Measurements from ENCODE around the gene GSDMA.

The GSDMA gene

GRCh38 chr17:39935909-39936308 lies 26.9 kb upstream of the GSDMA start:
- H3K4me1 ChIP-seq (ENCODE audit: control insufficient read depth in 1 of 2, insufficient read depth in 2 of 2, low read length in 2 of 2): no peaks in the 10 kb centered on the region
- H3K9ac ChIP-seq (ENCODE audit: low read length): no peak overlapping the region
- no peak overlapping the region for H2AFZ ChIP-seq (ENCODE audit: insufficient read depth, low read length, poor library complexity)
- no peak overlapping the region for H3K23ac ChIP-seq (ENCODE audit: low read length)
- H3K14ac ChIP-seq (ENCODE audit: low read length): no peak overlapping the region
- H3K27me3 ChIP-seq (ENCODE audit: insufficient read depth, low read length): no peaks in the 10 kb centered on the region
- no peak overlapping the region for H2BK120ac ChIP-seq (ENCODE audit: insufficient read depth, low read length, poor library complexity)
- no peaks in the 10 kb centered on the region for H3K36me3 ChIP-seq (ENCODE audit: control insufficient read depth in 1 of 2, insufficient read depth in 2 of 2, low read length in 2 of 2)
- no CpG with 5 or more reads among the region's 3 CpGs for WGBS (ENCODE audit: extremely low coverage, insufficient coverage, insufficient read length)
- no peaks in the 10 kb centered on the region for H3K79me1 ChIP-seq (ENCODE audit: low read length)
- H2BK12ac ChIP-seq (ENCODE audit: low read length): no peak overlapping the region
- no peaks in the 10 kb centered on the region for H3K9me3 ChIP-seq (ENCODE audit: insufficient read depth, low read depth, low read length)
- H3K27ac ChIP-seq (ENCODE audit: low read depth, low read length): no peak overlapping the region
- H3K4me2 ChIP-seq (ENCODE audit: low read length): no peak overlapping the region
- H2AK5ac ChIP-seq (ENCODE audit: low read length): no peak overlapping the region
- H4K91ac ChIP-seq (ENCODE audit: low read depth, low read length): no peak overlapping the region
- no peak overlapping the region for H4K12ac ChIP-seq (ENCODE audit: low read depth, low read length)
- H2BK5ac ChIP-seq (ENCODE audit: low read depth, low read length, poor library complexity): no peak overlapping the region
- no peak overlapping the region for H3K4ac ChIP-seq (ENCODE audit: low read depth, low read length)
- no peak overlapping the region for H4K8ac ChIP-seq (ENCODE audit: low read depth, low read length)
- H3K18ac ChIP-seq (ENCODE audit: low read length): no peak overlapping the region
- DNase-seq: no peak
- H3K79me2 ChIP-seq (ENCODE audit: control insufficient read depth, insufficient read depth, low read length, poor library complexity): no peaks in the 10 kb centered on the region
- H3K4me3 ChIP-seq (ENCODE audit: low read depth, low read length): no peak overlapping the region

GRCh38 chr17:39937447-39937846 lies 25.4 kb upstream of the GSDMA start:
- Histone ChIP-seq H3K4me3 (ENCODE audit: low read depth, low read length) (no peak overlapping the region), H2BK120ac (ENCODE audit: insufficient read depth, low read length, poor library complexity) (no peak overlapping the region), H3K27me3 (ENCODE audit: insufficient read depth, low read length) (no peaks in the 10 kb centered on the region), H3K9me3 (ENCODE audit: insufficient read depth, low read depth, low read length) (no peaks in the 10 kb centered on the region), H4K8ac (ENCODE audit: low read depth, low read length) (no peak overlapping the region), H4K91ac (ENCODE audit: low read depth, low read length) (no peak overlapping the region), H3K4ac (ENCODE audit: low read depth, low read length) (no peak overlapping the region), H2BK5ac (ENCODE audit: low read depth, low read length, poor library complexity) (no peak overlapping the region), H3K14ac (ENCODE audit: low read length) (no peak overlapping the region), H3K79me1 (ENCODE audit: low read length) (no peaks in the 10 kb centered on the region), H4K12ac (ENCODE audit: low read depth, low read length) (no peak overlapping the region), H3K36me3 (ENCODE audit: control insufficient read depth in 1 of 2, insufficient read depth in 2 of 2, low read length in 2 of 2) (no peaks in the 10 kb centered on the region), H3K4me2 (ENCODE audit: low read length) (no peak overlapping the region), H3K9ac (ENCODE audit: low read length) (no peak overlapping the region), H3K18ac (ENCODE audit: low read length) (no peak overlapping the region), H3K4me1 (ENCODE audit: control insufficient read depth in 1 of 2, insufficient read depth in 2 of 2, low read length in 2 of 2) (no peaks in the 10 kb centered on the region), H3K27ac (ENCODE audit: low read depth, low read length) (no peak overlapping the region), H3K23ac (ENCODE audit: low read length) (no peak overlapping the region), H2AFZ (ENCODE audit: insufficient read depth, low read length, poor library complexity) (no peak overlapping the region), H2AK5ac (ENCODE audit: low read length) (no peak overlapping the region), H3K79me2 (ENCODE audit: control insufficient read depth, insufficient read depth, low read length, poor library complexity) (no peaks in the 10 kb centered on the region), H2BK12ac (ENCODE audit: low read length) (no peak overlapping the region)
- no CpG with 5 or more reads among the region's 3 CpGs for WGBS (ENCODE audit: extremely low coverage, insufficient coverage, insufficient read length)
- no peak for DNase-seq

DNA sequence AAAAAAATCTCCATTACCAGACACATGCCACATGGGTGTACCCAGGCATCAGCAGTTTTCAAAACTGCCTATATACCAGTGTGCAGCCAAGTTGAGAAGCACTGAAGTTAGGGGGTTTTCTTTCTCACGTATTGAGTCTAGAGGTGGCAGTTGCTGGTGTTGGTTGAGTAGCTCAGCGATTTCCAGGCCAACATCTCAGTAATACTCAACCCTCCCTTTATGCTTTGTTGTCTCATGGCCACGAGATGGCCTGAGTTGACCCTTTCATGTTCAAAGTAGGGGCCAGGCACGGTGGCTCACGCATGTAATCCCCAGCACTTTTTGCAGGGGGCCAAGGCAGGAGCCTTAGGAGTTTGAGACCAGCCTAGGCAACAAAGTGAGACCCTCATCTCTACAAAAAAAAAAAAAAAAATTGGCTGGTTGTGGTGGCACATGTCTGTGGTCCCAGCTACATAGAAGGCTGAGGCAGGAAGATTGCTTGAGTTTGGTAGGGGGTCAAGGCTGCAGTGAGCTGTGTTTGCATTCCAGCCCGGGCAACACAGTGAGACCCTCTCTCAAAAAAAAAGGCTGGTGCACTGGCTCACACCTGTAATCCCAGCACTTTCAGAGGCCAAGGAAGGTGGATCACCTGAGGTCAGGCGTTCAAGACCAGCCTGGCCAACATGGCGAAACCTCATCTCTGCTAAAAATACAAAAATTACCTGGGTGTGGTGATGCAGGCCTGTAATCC lies 24.5 kb upstream of the GSDMA start:
- H4K12ac ChIP-seq (ENCODE audit: low read depth, low read length): no peak overlapping the region
- H3K79me1 ChIP-seq (ENCODE audit: low read length): no peaks in the 10 kb centered on the region
- H2BK120ac ChIP-seq (ENCODE audit: insufficient read depth, low read length, poor library complexity): no peak overlapping the region
- no peaks in the 10 kb centered on the region for H3K79me2 ChIP-seq (ENCODE audit: control insufficient read depth, insufficient read depth, low read length, poor library complexity)
- no peak overlapping the region for H2AK5ac ChIP-seq (ENCODE audit: low read length)
- H3K14ac ChIP-seq (ENCODE audit: low read length): no peak overlapping the region
- H3K36me3 ChIP-seq (ENCODE audit: control insufficient read depth in 1 of 2, insufficient read depth in 2 of 2, low read length in 2 of 2): no peaks in the 10 kb centered on the region
- no peak overlapping the region for H3K4me2 ChIP-seq (ENCODE audit: low read length)
- no peak overlapping the region for H4K91ac ChIP-seq (ENCODE audit: low read depth, low read length)
- no peak for DNase-seq
- no peak overlapping the region for H2AFZ ChIP-seq (ENCODE audit: insufficient read depth, low read length, poor library complexity)
- H3K27ac ChIP-seq (ENCODE audit: low read depth, low read length): no peak overlapping the region
- H3K18ac ChIP-seq (ENCODE audit: low read length): no peak overlapping the region
- no peaks in the 10 kb centered on the region for H3K27me3 ChIP-seq (ENCODE audit: insufficient read depth, low read length)
- no peak overlapping the region for H3K9ac ChIP-seq (ENCODE audit: low read length)
- H3K23ac ChIP-seq (ENCODE audit: low read length): no peak overlapping the region
- no peak overlapping the region for H3K4me3 ChIP-seq (ENCODE audit: low read depth, low read length)
- no peak overlapping the region for H3K4ac ChIP-seq (ENCODE audit: low read depth, low read length)
- H3K4me1 ChIP-seq (ENCODE audit: control insufficient read depth in 1 of 2, insufficient read depth in 2 of 2, low read length in 2 of 2): no peaks in the 10 kb centered on the region
- H4K8ac ChIP-seq (ENCODE audit: low read depth, low read length): no peak overlapping the region
- H2BK12ac ChIP-seq (ENCODE audit: low read length): no peak overlapping the region
- no peak overlapping the region for H2BK5ac ChIP-seq (ENCODE audit: low read depth, low read length, poor library complexity)
- no CpG with 5 or more reads among the region's 8 CpGs for WGBS (ENCODE audit: extremely low coverage, insufficient coverage, insufficient read length)
- H3K9me3 ChIP-seq (ENCODE audit: insufficient read depth, low read depth, low read length): peaks cover 3% of the 10 kb centered on the region

DNA sequence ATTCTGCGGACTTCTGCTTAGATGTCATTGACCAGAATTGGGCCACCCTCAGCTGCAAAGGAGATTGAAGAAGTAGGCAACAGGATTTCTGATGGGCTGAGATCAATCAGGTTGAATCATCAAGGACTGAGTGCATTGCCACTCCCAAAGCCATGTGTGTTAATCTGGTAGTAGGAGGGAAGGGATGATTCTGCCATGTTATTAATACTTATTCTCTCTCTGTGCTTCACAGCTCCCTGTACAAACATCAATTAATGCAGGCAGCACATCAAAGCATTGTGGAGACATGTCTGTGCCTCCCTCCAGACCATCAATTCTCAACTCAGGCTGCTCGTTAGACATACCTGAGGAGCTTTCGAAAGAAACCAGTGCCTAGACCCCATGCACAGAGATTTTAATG lies 23.7 kb upstream of the GSDMA start:
- Histone ChIP-seq H4K8ac (ENCODE audit: low read depth, low read length) (no peak overlapping the region), H2AFZ (ENCODE audit: insufficient read depth, low read length, poor library complexity) (no peak overlapping the region)

More for the DNA sequence above, 23.7 kb upstream of the GSDMA start:
- no peaks in the 10 kb centered on the region for H3K4me1 ChIP-seq (ENCODE audit: control insufficient read depth in 1 of 2, insufficient read depth in 2 of 2, low read length in 2 of 2)
- no peaks in the 10 kb centered on the region for H3K36me3 ChIP-seq (ENCODE audit: control insufficient read depth in 1 of 2, insufficient read depth in 2 of 2, low read length in 2 of 2)
- no CpG with 5 or more reads among the region's 3 CpGs for WGBS (ENCODE audit: extremely low coverage, insufficient coverage, insufficient read length)
- no peak overlapping the region for H3K27ac ChIP-seq (ENCODE audit: low read depth, low read length)
- peaks cover 3% of the 10 kb centered on the region for H3K9me3 ChIP-seq (ENCODE audit: insufficient read depth, low read depth, low read length)
- no peak overlapping the region for H3K23ac ChIP-seq (ENCODE audit: low read length)
- no peak overlapping the region for H4K91ac ChIP-seq (ENCODE audit: low read depth, low read length)
- H2BK12ac ChIP-seq (ENCODE audit: low read length): no peak overlapping the region
- H3K4ac ChIP-seq (ENCODE audit: low read depth, low read length): no peak overlapping the region
- no peak overlapping the region for H3K4me3 ChIP-seq (ENCODE audit: low read depth, low read length)
- no peak for DNase-seq
- no peaks in the 10 kb centered on the region for H3K79me2 ChIP-seq (ENCODE audit: control insufficient read depth, insufficient read depth, low read length, poor library complexity)
- no peak overlapping the region for H3K9ac ChIP-seq (ENCODE audit: low read length)
- no peaks in the 10 kb centered on the region for H3K79me1 ChIP-seq (ENCODE audit: low read length)
- H2AK5ac ChIP-seq (ENCODE audit: low read length): no peak overlapping the region
- no peaks in the 10 kb centered on the region for H3K27me3 ChIP-seq (ENCODE audit: insufficient read depth, low read length)
- H3K14ac ChIP-seq (ENCODE audit: low read length): no peak overlapping the region
- no peak overlapping the region for H2BK120ac ChIP-seq (ENCODE audit: insufficient read depth, low read length, poor library complexity)
- no peak overlapping the region for H2BK5ac ChIP-seq (ENCODE audit: low read depth, low read length, poor library complexity)
- no peak overlapping the region for H3K4me2 ChIP-seq (ENCODE audit: low read length)
- H4K12ac ChIP-seq (ENCODE audit: low read depth, low read length): no peak overlapping the region
- no peak overlapping the region for H3K18ac ChIP-seq (ENCODE audit: low read length)

Measured in trophoblast cell (in vitro differentiated cells and primary cell).